HepG2 (cell line): ENCODE measurements around the gene ATAD3C. TPM values are rescaled to one million over a fixed set of nuclear protein-coding genes. Genes with fewer than 3 reads are reported as not detected.

ENCODE experiments used
- GABPA ChIP-seq, 2 experiments: IDR thresholded peaks; 2 replicates each; pipeline ENCODE4 v1.6.1; 2011 to 2016; ENCODE audit warnings: low read depth in 2 of 2, low read length in 1 of 2, missing biosample characterization in 1 of 2, missing genetic modification characterization in 1 of 2
- GABPB1 ChIP-seq: IDR thresholded peaks from 2 replicates; pipeline ENCODE4 v1.6.1; 2016; ENCODE audit warnings: mild to moderate bottlenecking, missing genetic modification reagents, moderate library complexity, missing compliant biosample characterization
- GTF2F1 ChIP-seq: fragments of 150-350 bp; IDR thresholded peaks from 2 replicates; pipeline ENCODE4 v1.6.1; 2014; ENCODE audit warnings: low read length
- POGK ChIP-seq: sonication (generic); formaldehyde crosslinking; conservative IDR thresholded peaks from 2 replicates; pipeline ENCODE4 v1.8.0; 2022; ENCODE audit warnings: mild to moderate bottlenecking, moderate library complexity, missing genetic modification reagents
- REL ChIP-seq: sonication (generic); formaldehyde crosslinking; conservative IDR thresholded peaks from 2 replicates; pipeline ENCODE4 v1.8.0; 2022; ENCODE audit warnings: mild to moderate bottlenecking, missing genetic modification reagents, moderate library complexity
- RFX1 ChIP-seq: fragments of 450-650 bp; IDR thresholded peaks from 2 replicates; pipeline ENCODE4 v1.6.1; 2017
- SOX13 ChIP-seq, 3 experiments: fragments of 450-650 bp in 1 of 3; sonication (generic) in 1 of 3; formaldehyde crosslinking in 1 of 3; IDR thresholded peaks in 2 of 3; conservative IDR thresholded peaks in 1 of 3; 2 replicates each; pipeline versions ENCODE4 v1.5.0 to v1.6.1; 2016 to 2020; ENCODE audit warnings: antibody characterized with exemption in 1 of 3, mild to moderate bottlenecking in 1 of 3, missing compliant biosample characterization in 1 of 3, missing genetic modification reagents in 1 of 3, moderate library complexity in 1 of 3
- ZBTB3 ChIP-seq: sonication (generic); formaldehyde crosslinking; IDR thresholded peaks from 2 replicates; pipeline ENCODE4 v1.4.0; 2020; ENCODE audit warnings: low read depth, mild to moderate bottlenecking, moderate library complexity, missing genetic modification reagents, borderline replicate concordance
- ZNF33B ChIP-seq: sonication (generic); formaldehyde crosslinking; IDR thresholded peaks from 2 replicates; pipeline ENCODE4 v1.5.1; 2020; ENCODE audit warnings: mild to moderate bottlenecking, missing genetic modification reagents
- ZNF503 ChIP-seq: sonication (generic); formaldehyde crosslinking; IDR thresholded peaks from 2 replicates; pipeline ENCODE4 v1.4.0; 2020; ENCODE audit warnings: missing genetic modification reagents
- ZNF558 ChIP-seq: sonication (generic); formaldehyde crosslinking; IDR thresholded peaks from 2 replicates; pipeline ENCODE4 v1.9.0; 2022; ENCODE audit warnings: mild to moderate bottlenecking, missing genetic modification reagents, borderline replicate concordance
- ZNF678 ChIP-seq: sonication (generic); formaldehyde crosslinking; IDR thresholded peaks from 2 replicates; pipeline ENCODE4 v1.4.0; 2020; ENCODE audit warnings: mild to moderate bottlenecking, missing genetic modification reagents
- ZNF687 ChIP-seq: sonication (generic); formaldehyde crosslinking; IDR thresholded peaks from 2 replicates; pipeline ENCODE4 v1.5.1; 2020; ENCODE audit warnings: mild to moderate bottlenecking, missing genetic modification reagents, moderate library complexity
- polyA plus RNA-seq, 8 experiments: library from polyadenylated mRNA; depleted of rRNA in 3 of 8; stranded (reverse) in 7 of 8; unstranded in 1 of 8; fragments of >200 nt; fragmentation: Illumina TruSeq in 4 of 8; extraction: Trizol in 4 of 8; gene quantifications; 2 replicates each; pipeline versions ENCODE4 v1.2.1 to v1.2.3, GENCODE V29; 2011 to 2016; ENCODE audit warnings: low read depth in 4 of 8, missing spikeins in 1 of 8, mixed read lengths in 1 of 8; ENCODE audit not compliant: insufficient read depth in 1 of 8
- total RNA-seq, 5 experiments: library from RNA; depleted of rRNA; stranded (reverse); fragments of >200 nt; fragmentation: Illumina TruSeq; extraction: Trizol; gene quantifications; 2 replicates each; pipeline ENCODE4 v1.2.3, GENCODE V29; 2016; ENCODE audit warnings: low read depth in 1 of 5

Gene ATAD3C
- total and polyA plus RNA-seq, 2 of the 13 experiments (the other 11 are each of a cell fraction or from before 2014, with no cell fraction given): 2.4 to 3.2 TPM

- TF ChIP-seq GTF2F1 (no peak), ZNF678 (CRISPR knock-in tag) (peak; percentile 42; the same call in 1 of the 2 replicates), SOX13 (IDR thresholded peaks at IDR 0.05) (0 out of 2 replicates have a peak, but pooled peaks have one; percentile 22), SOX13 (CRISPR knock-in tag; conservative IDR thresholded peaks at IDR 0.05 in 1 of 2, IDR thresholded peaks at IDR 0.05 in 1 of 2) (peak in 1 of 2 experiments; percentile 93; a peak in 2 of 4 replicates), RFX1 (no peak), ZNF33B (CRISPR knock-in tag) (peak; percentile 71; the same call in 1 of the 2 replicates), POGK (CRISPR knock-in tag) (peak; percentile 88), ZBTB3 (CRISPR knock-in tag) (peak; percentile 99), ZNF558 (CRISPR knock-in tag) (peak; percentile 86), GABPB1 (CRISPR knock-in tag) (peak; percentile 80), GABPA (IDR thresholded peaks at IDR 0.05; ENCODE audit: low read depth, low read length) (no peak), GABPA (CRISPR knock-in tag; IDR thresholded peaks at IDR 0.05; ENCODE audit: low read depth) (peak; percentile 81), ZNF503 (peak; percentile 84), ZNF687 (CRISPR knock-in tag) (peak; percentile 98), REL (CRISPR knock-in tag) (no peak)
Observed at GRCh38 chr1:1400576-1401456, 48.7 kb upstream of the ATAD3C start (continued).
